Smooth muscle cell (in vitro differentiated cells): ENCODE measurements around the gene PHF20. TPM values are rescaled to one million over a fixed set of nuclear protein-coding genes. Genes with fewer than 3 reads are reported as not detected.
A peak's percentile ranks its signal among the peaks of the same experiment; 100 is the strongest.

Source experiments
- DNase-seq: peaks from one replicate; lab custom pipeline; 2025; ENCODE audit not compliant: unreplicated experiment; lab: John Stamatoyannopoulos, UW
- H2AFZ ChIP-seq: fragments of 200-600 bp; sonication (generic); 2 replicates; pipeline ENCODE4 v1.6.0; 2016; ENCODE audit warnings: antibody characterized with exemption, low read depth, mild to moderate bottlenecking
- H3F3A ChIP-seq: fragments of 200-600 bp; sonication (generic); 2 replicates; pipeline ENCODE4 v1.6.0; 2017; ENCODE audit warnings: antibody characterized with exemption, low read depth
- H3K27ac ChIP-seq: fragments of 200-600 bp; sonication (generic); 2 replicates; pipeline ENCODE4 v1.5.1; 2016; ENCODE audit warnings: low read depth, mild to moderate bottlenecking
- H3K27me3 ChIP-seq: fragments of 200-600 bp; sonication (generic); 2 replicates; pipeline ENCODE4 v1.6.1; 2016; ENCODE audit warnings: low read depth, mild to moderate bottlenecking
- H3K36me3 ChIP-seq: fragments of 200-600 bp; sonication (generic); 2 replicates; pipeline ENCODE4 v1.5.1; 2016; ENCODE audit warnings: low read depth
- H3K4me1 ChIP-seq: fragments of 200-600 bp; sonication (generic); 2 replicates; pipeline ENCODE4 v1.5.1; 2016; ENCODE audit warnings: low read depth
- H3K4me2 ChIP-seq: fragments of 200-600 bp; sonication (generic); 2 replicates; pipeline ENCODE4 v1.6.0; 2016; ENCODE audit warnings: mild to moderate bottlenecking
- H3K4me3 ChIP-seq: fragments of 200-600 bp; sonication (generic); 2 replicates; pipeline ENCODE4 v1.5.1; 2016; ENCODE audit warnings: mild to moderate bottlenecking
- H3K79me2 ChIP-seq: fragments of 200-600 bp; sonication (generic); 2 replicates; pipeline ENCODE4 v1.6.0; 2016; ENCODE audit warnings: low read depth, mild to moderate bottlenecking
- H3K9ac ChIP-seq: fragments of 200-600 bp; sonication (generic); 2 replicates; pipeline ENCODE4 v1.6.0; 2016; ENCODE audit warnings: low read depth
- H3K9me3 ChIP-seq: fragments of 200-600 bp; sonication (generic); replicated peaks from 2 replicates; pipeline ENCODE4 v1.5.1; 2016; ENCODE audit warnings: low read depth
- H4K20me1 ChIP-seq: fragments of 200-600 bp; sonication (generic); 2 replicates; pipeline ENCODE4 v1.6.0; 2016; ENCODE audit warnings: low read depth
- WGBS: methylation state at CpG from one replicate; pipeline ENCODE4 v1.1.7; 2016; ENCODE audit warnings: low lambda C conversion rate; 5-methylcytosine and 5-hydroxymethylcytosine counted together
- polyA plus RNA-seq: library from polyadenylated mRNA; unstranded; fragments of >200 nt; fragmentation: Nextera tagmentation; extraction: Ambion mirVana; gene quantifications from 2 replicates; pipeline ENCODE4 v1.2.1, GENCODE V29; 2016
- total RNA-seq: library from RNA; depleted of rRNA; stranded (reverse); fragments of >200 nt; gene quantifications from 2 replicates; pipeline ENCODE4 v1.2.3, GENCODE V29; 2014
- TF ChIP-seq, protein P1 (sequence below): fragments of 200-600 bp; sonication (generic); IDR thresholded peaks from 2 replicates; pipeline ENCODE4 v1.5.1; 2017; ENCODE audit warnings: borderline replicate concordance, mild to moderate bottlenecking, antibody characterized with exemption; ENCODE audit not compliant: insufficient read depth, poor library complexity, severe bottlenecking

PHF20 gene
- total and polyA plus RNA-seq, 2 experiments from 2014 or later: 23.3 to 27.4 TPM

DNA sequence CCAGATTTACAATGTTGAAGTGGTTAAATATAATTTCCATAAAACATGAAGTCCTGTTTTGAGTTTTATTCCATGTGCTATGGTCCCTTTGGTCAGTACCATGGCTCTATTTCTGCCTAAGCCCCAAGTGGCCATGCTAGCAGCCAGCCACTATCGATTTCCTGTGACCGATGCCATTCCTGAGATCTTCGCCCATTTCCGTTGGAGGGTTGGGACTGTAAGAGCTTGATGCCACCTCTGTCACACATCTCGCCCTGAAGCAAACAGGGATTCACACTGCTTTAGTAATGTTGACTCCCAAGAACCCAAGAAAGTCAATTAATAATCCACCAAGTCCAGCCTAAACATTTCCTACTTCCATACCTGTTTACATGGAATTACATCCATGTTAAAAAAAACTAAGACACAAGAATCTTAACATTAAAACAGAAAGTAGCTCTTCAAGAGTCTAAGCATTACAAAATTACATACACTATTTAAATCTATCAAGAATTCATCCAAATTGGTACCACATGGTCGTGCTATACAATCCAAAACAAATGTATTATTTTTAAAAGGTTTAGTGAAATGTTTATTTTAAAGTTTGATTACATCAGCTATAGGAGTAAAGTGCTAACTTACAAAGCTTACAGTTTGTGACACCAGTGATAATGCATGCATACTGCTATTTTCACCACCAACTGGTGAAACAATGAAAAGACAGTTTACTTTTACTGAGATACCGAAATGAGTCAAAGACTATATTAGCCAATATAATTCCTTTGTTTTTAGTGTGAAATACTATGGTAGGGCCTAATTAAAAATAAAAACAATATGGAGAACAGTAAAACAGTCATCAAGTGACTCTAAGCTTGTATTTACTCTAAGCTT is 32.3 kb upstream of the PHF20 start:
- Histone ChIP-seq H3K4me1 (peaks cover 36% of the 10 kb centered on the region), H2AFZ (no peak overlapping the region), H3K27me3 (no peaks in the 10 kb centered on the region), H4K20me1 (peaks cover 71% of the 10 kb centered on the region), H3K9ac (peak overlapping the region; percentile 100), H3F3A (peaks cover 30% of the 10 kb centered on the region), H3K27ac (peak overlapping the region; percentile 100), H3K36me3 (peaks cover 24% of the 10 kb centered on the region), H3K79me2 (peaks cover 74% of the 10 kb centered on the region), H3K9me3 (no peaks in the 10 kb centered on the region), H3K4me2 (peak overlapping the region; percentile 90), H3K4me3 (peak overlapping the region; percentile 88)
- TF ChIP-seq, protein P1, sequence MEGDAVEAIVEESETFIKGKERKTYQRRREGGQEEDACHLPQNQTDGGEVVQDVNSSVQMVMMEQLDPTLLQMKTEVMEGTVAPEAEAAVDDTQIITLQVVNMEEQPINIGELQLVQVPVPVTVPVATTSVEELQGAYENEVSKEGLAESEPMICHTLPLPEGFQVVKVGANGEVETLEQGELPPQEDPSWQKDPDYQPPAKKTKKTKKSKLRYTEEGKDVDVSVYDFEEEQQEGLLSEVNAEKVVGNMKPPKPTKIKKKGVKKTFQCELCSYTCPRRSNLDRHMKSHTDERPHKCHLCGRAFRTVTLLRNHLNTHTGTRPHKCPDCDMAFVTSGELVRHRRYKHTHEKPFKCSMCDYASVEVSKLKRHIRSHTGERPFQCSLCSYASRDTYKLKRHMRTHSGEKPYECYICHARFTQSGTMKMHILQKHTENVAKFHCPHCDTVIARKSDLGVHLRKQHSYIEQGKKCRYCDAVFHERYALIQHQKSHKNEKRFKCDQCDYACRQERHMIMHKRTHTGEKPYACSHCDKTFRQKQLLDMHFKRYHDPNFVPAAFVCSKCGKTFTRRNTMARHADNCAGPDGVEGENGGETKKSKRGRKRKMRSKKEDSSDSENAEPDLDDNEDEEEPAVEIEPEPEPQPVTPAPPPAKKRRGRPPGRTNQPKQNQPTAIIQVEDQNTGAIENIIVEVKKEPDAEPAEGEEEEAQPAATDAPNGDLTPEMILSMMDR: peak; percentile 22
- 80% methylated on average over 7 of the region's 7 CpGs for WGBS
- no peak for DNase-seq

DNA sequence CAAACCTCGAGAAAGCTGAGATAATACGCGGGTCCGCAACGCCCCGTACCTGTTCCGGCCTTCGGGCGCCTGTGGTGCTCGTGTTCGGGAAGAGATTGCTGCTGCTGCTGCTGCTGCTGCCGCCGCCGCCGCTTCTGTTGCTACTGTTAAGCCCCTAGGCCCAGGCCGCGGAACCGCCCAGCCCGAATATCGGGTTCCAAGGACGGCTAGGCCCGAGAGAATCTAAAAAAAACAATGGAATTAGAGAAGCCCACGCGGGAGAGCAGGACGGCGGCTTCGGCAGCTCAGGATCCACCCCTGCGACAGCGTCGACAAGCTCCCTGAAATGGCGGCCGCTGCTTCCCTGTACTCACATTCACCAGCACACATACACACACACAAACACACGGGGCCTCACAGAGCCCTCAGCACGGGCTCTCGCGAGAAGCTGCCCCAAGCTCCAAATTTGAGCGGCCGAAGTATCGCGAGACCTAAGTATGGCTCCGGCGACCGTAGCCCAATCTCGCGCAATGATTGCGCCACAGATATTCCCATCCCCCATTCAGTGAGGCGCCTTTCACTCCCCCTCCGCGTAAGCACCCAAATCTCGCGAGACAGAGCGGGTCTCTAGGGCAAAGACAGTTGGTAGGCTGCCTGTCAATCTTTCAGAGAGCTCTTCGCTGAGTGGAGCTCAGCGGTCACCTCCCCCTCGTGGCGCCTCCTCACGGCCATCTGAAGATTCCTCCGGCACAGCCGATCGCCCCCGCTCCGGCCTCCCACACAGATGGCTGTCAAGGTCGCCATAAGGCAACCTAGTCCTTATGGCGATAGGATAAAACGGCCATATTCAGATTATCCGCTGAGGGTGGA is 29.7 kb upstream of the PHF20 start, which contains the start of gene RBM39:
RBM39 (minus strand) TSS at position 369 of the 849 bp plus-strand sequence. CDS start 1,386 bp downstream, outside the sequence.
- under 1% methylated on average over 66 of the region's 66 CpGs for WGBS
- Histone ChIP-seq H3K9me3 (no peaks in the 10 kb centered on the region), H3K4me1 (peaks cover 31% of the 10 kb centered on the region), H3K4me3 (peak within 1 kb of the TSS; percentile 88), H3F3A (peaks cover 23% of the 10 kb centered on the region), H3K4me2 (peak within 1 kb of the TSS; percentile 90), H2AFZ (no peak within 1 kb of the TSS), H3K79me2 (peaks cover 48% of the 10 kb centered on the region), H3K27me3 (no peaks in the 10 kb centered on the region), H3K27ac (peak within 1 kb of the TSS; percentile 100), H4K20me1 (peaks cover 45% of the 10 kb centered on the region), H3K9ac (peak within 1 kb of the TSS; percentile 100), H3K36me3 (peaks cover 12% of the 10 kb centered on the region)
- TF ChIP-seq, protein P1: no peak
- peak; percentile 94 for DNase-seq

DNA sequence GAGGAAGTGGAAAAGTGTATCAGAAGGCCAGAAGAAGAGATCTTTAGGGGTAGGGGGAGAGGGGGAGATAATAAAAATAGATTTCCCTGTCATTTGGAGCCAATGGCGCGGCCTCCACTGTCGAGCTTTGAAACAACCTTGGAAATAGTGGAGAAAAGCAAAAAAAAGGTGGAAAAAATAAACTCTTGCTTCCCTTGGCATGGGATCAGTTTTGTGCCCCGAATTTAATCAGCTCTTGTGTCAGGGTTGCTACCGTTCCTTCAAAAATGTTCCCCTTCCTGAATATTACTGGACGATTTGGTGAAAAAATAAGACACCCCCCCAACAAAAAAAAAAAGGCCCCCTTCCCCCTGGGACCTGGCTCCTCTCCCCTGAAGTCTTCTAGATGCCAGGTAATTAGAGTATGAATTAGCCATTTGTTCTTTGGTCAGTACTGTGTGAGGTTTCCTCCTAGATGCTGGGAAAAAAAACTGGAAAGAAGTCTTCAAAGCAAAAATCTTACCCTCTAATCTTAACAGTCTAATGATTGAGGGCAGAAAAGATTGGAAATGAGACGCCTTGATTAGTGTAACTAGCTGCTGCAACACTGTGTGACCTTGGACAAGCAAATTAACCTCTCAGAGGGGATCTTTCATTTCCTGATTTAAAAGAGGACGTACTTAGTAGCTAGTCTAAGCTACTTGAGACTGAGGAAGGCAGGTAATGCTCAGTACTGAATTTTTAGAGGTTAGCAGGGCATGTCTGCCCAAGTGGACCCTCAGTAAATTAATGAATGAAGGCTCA is 28.9 kb upstream of the PHF20 start:
- peaks cover 40% of the 10 kb centered on the region for H3K79me2 ChIP-seq
- peak overlapping the region; percentile 55 for H3K4me3 ChIP-seq
- no peaks in the 10 kb centered on the region for H3K27me3 ChIP-seq
- H3K4me2 ChIP-seq: peak overlapping the region; percentile 85
- H3F3A ChIP-seq: peaks cover 23% of the 10 kb centered on the region
- peaks cover 31% of the 10 kb centered on the region for H3K4me1 ChIP-seq
- DNase-seq: no peak
- H3K36me3 ChIP-seq: peaks cover 12% of the 10 kb centered on the region
- peak overlapping the region; percentile 95 for H3K9ac ChIP-seq
- H4K20me1 ChIP-seq: peaks cover 37% of the 10 kb centered on the region
- WGBS: 6% methylated on average over 8 of the region's 8 CpGs
- H3K27ac ChIP-seq: peak overlapping the region; percentile 94
- TF ChIP-seq, protein P1: no peak
- no peak overlapping the region for H2AFZ ChIP-seq
- H3K9me3 ChIP-seq: no peaks in the 10 kb centered on the region
